ENCODE results near the gene SLC2A1.

SLC2A1 gene

GRCh38 chr1:42979896-42980800 lies 21.5 kb upstream of the SLC2A1 start:
- DNase-seq: no peak

- no peak for DNase-seq
These were observed 20.4 kb upstream of the SLC2A1 start for GRCh38 chr1:42979036-42979430.

- no peak for DNase-seq
These were observed 19.8 kb upstream of the SLC2A1 start for GRCh38 chr1:42978317-42979035.

DNA sequence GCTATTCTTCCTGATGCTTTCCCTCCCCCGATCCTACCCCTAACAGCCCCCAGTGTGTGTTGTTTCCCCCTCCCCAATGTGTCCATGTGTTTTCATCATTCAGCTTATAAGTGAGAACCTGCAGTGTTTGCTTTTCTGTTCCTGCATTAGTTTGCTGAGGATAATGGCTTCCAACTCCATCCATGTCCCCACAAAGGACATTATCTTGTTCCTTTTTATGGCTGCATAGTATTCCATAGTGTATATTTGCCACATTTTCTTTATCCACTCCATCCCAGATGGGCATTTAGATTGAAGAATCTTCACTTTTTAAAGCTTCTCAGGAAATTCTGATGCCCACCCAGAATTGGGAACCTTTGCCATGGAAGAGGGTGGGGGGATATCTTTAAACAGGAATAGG lies 19.0 kb upstream of the SLC2A1 start:
- DNase-seq: no peak

DNA sequence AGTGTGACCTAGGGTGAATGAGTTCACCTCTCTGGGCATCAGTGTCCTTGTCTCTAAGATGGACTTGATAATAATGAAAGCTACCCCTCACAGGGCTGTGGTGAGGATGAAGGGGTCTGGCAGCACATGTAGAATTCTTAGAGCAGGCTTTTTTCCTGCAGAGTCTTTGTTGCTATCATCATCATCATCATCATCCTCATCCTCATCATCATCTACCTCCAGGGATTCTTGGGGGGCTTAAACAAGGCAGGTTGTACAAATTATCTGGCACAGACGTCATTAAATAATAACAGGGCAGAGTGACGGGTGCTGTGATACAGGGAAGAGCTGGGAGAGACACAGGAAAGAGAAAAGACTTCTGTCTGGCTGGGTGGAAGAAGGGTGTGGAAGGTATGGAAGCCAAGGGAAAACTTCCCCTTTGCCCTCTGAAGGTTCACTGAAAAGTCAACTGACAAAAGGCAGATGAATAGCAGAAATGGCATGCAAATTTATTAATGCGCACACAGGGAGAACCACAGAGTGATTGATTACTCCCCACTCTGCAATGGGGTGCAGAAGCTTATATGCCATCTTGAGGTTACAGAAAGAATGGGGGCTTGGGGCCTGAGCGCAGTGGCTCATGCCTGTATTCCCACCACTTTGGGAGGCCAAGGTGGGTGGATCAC lies 17.0 kb upstream of the SLC2A1 start:
- no peak for DNase-seq

DNA sequence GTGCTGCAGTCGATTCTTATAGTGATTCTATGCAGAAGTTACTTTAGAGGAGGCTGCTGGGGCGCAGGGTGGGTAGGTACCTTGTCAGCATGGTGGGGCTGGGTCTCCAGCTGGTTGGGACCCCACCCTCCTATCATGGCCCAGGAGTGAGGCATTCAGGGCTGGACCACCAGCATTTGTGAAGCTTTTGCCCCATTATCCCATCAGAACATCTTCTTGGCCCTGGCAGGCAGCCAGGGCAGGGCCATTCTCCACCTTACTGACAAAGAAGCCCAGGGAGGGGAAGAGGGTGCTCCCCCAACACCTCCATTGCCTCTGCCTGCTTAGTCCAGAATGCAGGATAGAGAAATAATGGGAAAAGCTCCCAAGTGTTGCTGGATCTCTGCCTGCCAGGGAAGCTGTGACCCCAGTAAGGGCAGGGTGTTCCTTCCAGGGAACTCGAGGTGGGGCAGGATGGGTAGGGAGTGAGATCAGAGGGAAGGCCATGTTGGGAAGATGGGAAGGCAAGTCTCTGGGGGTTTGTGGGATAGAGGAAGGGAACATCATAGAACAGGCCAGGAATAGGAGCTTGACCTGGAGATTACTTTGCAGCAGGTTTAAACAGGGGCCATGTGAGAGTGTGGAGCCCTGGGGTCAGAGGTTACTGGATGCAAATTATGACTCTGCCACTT lies 16.2 kb upstream of the SLC2A1 start:
- no peak for DNase-seq

DNA sequence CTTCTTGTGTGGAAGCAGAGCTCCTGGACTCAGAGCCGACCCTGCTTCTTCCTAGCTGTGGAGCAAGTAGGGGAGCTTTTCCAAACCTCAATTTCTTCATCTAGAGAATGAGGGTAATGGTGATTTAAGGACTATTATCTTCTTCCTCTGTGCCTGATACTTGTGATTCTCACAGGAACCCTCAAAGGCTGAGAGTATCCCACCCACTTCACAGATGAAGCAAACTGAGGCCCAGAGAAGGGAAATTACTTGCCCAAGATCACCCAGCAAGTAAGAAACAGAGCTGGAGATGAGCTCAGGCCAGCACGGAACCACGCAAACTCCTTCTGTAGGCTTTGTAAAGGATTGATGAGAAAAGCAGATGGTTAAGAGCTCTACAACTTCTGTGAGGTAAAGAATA lies 15.1 kb upstream of the SLC2A1 start:
- DNase-seq: no peak

DNA sequence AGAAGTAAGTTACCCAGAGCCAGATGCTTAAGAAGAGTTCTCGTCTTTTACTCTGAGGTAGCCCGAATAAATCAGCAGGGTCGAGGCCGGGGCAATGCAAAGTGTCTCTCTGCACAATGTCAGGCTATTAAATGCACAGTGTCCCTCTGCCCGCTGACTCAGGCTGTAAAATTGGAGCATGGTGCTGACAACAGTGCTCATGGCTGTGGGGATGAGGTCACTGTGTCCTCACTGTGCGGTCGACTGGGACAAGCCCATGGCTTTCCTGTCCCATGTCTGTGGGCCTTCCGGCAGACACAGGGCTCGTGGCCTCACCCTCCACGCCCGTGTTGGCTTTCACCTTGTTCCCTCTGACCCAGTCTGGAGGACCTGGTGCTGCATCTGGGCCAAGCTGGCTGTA lies 14.6 kb upstream of the SLC2A1 start:
- no peak for DNase-seq

DNA sequence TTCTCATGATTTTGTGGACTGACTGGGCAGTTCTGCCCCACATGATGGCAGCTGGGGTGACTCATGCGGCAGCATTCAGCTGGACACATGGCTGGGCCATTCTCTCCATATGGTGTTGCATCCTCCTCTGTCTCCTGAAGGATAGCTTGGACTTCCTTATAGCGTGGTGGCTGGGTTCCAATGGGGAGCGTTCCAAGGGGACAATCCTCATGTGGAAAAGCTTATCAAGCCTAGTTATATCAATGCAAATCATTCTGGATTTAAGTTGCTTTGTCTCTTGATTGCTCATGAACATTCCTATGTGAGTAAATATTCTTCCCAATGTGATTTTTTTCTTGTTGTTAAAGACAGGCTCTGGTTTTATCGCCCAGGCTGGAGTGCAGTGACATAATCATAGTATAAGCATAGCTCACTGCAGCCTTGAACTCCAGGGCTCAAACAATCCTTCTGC lies 13.2 kb upstream of the SLC2A1 start:
- no peak for DNase-seq

DNA sequence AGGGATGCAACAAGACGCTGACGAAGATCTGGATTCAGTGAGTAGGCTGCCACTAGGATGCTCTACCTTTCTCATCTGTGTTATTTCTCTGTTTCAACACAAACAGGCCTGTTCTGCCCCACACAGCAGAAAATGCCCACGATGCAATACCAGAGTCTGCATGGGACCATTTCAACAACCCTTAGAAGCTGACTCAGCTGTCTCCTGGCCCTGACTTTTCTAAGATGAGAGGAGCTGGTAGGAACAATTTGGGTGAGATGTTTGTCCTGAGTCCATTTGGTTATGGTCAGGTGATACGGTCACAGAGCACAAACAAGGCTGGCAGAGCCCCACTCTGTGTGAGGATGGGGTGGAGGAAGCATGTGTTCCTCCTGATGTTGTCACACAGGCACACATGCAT lies 11.5 kb upstream of the SLC2A1 start:
- no peak for DNase-seq

DNA sequence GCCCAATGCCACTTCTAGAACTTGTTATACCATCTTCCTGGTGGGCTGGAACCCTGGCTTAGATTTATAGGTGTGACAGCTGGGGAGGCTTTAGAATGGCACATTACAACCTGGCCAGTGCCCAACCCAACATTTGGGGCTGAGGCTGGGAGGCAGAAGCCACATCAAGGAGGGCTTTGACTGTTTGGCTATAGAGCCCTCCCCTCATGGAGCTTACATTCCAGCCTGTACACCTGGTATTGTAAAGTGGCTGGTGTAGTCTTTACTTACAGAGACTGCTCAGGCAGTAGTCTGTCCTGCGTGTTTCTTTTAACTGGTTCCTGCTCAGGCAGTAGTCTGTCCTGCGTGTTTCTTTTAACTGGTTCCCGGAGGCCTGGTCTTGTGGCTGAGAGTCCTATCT lies 10.0 kb upstream of the SLC2A1 start:
- DNase-seq: no peak

DNA sequence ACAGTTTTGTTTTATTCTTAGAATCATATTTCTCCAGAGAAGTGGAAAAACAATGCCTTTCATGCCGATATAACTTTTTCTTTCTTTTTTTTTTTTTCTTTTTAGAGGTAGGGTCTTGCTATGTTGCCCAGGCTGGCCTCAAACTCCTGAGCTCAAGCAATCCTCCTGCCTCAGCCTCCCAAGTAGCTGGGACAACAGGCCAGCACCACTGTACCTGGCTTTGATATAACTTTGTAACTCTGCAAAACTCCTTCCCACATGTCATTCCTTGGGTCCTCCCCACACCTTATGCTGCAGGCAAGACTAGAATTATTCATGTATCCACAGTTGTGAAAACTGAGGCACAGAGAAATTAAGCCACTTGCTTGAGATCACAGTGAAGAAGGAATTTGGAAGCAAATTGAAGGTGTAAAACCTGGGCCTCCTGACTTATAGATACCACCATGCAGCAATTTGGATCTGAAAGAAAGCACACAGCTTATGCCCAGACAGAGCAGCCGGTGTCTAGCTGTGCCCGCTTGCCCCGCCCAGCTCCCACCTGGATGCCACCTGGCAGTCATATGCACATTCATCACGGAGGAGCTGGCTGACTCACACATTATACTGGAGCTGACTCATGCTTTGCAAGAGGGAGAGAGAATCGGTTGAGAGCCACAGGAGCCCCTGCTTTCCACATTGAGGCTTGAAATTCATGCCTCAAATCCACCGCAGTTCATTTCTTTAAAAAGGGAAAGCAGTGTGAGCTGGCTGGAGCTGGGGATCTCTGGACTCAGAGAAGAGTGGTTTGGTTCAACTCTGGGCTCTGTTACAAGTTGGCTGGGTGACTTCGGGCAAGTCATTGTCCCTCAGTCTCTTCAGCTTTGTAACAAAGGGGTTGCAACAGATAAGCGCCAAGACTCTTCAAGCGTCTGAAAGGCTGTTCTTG lies 8.3 kb upstream of the SLC2A1 start:
- DNase-seq: peak; percentile 62

DNA sequence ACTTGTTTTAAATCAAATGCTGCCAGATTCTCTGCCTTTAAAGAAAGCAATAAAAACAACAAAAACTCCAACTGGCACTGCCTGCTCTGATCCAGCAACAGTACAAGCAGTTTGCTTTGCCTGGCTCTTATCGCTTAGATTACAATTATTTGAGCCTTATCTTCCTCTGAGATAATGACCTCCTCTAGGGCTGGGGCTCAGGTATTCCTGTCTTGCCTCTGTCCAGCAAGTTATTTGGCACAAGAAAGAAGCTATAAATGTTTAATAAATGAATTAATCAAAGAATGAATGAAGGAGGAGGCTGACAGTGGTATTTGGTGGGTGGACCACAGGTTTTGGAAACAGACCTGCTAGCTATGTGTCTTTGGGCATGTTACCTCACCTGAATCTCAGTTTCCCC lies 6.7 kb upstream of the SLC2A1 start:
- DNase-seq: no peak

DNA sequence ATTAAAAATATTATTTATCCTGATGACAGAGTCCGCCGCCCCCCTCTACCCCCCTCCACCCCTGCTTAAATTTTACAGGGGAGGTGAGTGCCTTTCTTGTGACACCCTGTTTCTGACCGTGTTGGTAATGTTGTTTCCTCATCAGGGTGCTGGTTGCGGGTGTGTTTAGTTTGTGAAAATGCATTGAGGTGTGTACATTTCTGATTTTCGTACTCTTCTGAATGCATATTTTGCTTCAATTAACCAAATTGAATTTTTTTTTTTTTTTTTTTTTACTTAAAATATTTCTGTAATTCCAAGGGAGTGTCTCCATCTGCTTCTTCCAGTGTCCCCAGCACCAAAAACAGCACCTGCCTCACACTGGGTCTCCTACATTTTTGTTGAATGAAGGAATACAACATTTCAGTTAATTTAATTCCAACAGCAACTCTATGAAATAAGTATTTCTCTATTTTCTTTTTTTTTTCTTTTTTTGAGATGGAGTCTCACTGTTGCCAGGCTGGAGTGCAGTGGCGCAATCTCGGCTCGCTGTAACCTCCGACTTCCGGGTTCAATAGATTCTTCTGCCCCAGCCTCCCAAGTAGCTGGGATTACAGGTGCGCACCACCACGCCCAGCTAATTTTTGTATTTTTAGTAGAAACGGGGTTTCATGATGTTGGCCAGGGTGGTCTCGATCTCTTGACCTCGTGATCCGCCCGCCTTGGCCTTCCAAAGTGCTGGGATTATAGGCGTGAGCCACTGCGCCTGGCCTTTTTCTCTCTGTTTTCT lies 5.6 kb upstream of the SLC2A1 start:
- no peak for DNase-seq

DNA sequence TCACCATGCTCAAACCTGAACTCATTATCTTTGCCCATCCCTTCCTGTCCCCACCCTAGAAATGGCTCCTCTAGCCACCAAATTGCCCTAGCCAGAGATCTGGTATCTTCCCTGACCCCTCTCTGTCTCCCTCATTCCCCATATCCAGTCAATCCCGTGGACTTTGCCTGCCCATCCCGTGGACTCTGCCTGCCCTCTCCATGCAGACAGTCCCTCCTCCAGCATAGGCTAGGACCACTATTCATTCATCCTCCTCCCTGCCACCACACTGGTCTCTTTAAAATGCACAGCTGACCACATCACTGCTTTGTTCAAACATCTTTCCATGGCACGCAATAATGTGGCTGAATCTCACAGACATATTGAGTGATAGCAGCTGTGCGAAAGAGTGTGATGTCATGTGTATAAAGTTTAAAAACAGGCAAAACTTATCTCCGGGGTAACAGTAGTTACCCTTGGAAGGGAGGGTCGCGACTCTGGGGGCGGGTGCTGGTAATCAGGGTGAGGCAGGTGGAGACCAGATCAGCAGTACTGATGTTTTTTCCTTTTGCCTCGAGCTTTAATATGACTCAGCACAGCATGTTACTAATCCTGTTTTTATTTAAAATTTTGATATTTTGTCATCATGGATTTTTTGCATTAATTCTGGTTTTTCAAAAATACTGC lies 4.8 kb upstream of the SLC2A1 start:
- no peak for DNase-seq

DNA sequence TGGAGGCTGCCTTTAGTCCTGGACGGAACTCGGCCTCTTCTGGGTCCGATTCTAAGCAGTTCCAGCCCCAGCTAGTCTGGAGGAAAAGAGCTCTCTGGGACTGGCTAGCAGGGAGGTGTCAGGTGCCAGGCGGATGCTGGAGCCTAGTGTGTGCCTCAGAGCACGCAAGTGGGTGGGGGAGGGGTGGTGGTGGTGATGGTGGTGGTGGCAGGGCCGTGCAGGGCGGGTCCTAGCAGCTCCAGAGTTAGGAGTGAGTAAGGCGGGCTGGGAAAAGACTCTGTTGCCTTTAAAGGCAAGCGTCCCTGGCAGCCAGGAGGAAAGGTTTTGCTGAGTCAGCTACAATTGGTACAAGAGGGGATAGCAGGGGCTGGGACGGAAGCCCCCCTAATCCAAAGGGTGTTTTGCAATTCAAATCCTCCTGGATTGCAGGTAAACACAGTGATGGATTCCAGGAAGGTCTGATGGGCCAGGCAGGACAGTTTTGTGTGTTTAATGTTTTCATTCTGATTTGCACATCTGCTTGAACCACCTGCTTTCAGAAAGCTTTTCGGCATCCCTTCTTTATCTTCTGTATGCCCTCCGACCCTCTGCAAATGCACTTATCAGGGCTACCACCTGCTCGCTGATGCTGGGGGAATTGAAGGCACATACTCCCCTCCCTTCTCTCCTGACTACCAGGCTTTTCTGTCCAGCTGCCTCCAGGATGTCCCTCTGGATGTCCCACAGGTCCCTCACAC lies 4.1 kb upstream of the SLC2A1 start:
- no peak for DNase-seq

DNA sequence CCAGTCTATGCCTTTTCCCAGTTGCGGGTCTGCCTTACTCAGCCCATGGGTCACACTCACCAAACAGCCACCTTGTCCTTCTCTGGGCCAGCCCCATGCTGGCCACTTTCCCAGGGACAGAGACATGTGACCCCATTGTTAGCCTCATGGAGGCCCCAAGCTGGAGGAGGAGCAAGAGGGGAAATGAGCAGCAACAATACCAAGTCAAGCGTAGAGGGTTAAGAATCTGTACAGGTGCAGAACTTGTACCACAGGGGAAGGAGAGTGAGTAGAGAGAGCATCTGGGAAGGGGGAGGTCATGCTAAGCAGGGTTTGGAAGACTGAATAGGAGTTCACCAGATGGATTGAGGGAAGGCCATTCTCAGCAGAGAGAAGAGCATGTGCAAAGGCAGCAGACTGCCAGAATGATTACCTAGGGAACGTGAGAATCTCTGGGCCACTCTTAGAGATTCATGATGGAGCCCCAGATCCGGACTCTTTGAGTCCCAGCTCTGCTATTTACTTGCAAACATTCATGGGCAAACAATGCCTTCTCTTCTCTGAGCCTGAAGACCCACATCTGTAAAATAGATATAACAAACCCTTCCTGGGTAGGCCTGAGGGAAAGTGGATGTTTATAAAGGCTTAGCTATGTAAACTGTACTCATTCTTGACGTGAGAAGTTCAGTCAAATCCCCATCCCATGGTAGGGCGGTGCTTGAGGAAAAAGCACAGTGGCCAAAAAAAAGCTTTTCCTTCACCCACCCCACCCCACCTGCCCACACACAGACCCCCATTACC lies 2.8 kb upstream of the SLC2A1 start:
- DNase-seq: no peak

- no peak for DNase-seq
These were observed 2.1 kb upstream of the SLC2A1 start for GRCh38 chr1:42960566-42961311.

DNA sequence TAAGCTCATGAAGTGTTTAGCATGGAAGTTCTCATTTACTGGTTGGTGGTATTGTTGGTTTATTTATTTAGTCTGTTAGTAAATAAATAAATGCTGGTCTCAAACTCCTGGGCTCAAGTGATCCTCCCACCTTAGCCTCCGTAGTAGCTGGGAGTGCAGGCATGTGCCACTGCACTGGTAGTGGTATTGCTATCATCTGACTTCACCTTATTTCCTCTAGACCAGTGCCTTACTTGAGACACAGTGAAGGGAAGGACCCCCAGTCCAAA lies 1.4 kb upstream of the SLC2A1 start:
- DNase-seq: no peak

Data from 8988T (cell line).